ENCODE results near the gene ADAMTS18. TPM values are rescaled to one million over a fixed set of nuclear protein-coding genes. Genes with fewer than 3 reads are reported as not detected.

ADAMTS18 gene
- polyA plus RNA-seq, 1 of the 3 experiments (the other 2 are of a cell fraction): under 0.01 TPM

DNA sequence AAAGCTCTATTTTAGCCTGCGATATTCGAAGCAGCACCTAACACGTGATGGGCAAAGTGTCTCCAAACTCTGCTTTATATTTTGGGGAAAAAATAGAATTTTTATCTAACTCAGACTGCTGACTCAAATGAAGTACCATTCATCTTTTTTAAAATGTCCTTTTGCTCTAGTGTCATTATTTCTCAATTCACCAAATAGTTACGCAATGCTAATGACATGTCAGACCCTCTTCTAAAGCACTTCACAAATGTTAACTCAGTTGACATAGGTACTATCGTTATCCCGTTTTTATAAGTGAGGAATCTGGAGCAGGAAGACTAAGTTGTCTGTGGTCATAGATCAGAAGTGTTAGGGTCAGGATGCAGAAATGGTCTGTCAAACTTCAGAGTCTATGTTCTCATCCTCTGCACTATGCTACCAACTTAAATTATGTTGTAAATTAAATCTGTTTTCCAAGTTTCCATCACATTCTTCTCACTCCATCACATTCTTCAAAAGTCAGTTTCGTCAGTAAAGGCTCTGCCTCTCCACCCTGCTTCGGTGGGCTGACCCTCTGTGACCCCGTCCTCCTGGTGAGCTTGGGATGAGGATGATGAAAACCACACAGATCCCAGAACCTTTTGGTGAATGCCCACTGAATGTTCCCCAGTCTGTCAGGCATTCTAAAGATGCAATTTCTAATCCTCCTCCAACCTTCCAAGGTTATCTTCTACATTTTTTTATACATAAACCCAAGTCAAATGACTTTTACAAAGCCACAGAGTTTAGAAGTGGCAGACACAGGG, 102.8 kb downstream of the ADAMTS18 start:
- DNase-seq: no peak
- ChIA-PET POLR2A (no interaction called here), CTCF (no interaction called here)
- Histone ChIP-seq H4K20me1 (ENCODE audit: insufficient read depth) (no peaks in the 10 kb centered on the region), H3K4me1 (ENCODE audit: control insufficient read depth in 1 of 2, insufficient read depth in 2 of 2, low read depth in 1 of 2, low read length in 1 of 2) (no peaks in the 10 kb centered on the region), H3F3A (replicated peaks; ENCODE audit: insufficient read depth) (no peaks in the 10 kb centered on the region), H2AFZ (ENCODE audit: low read depth) (no peak overlapping the region), H3K9me2 (no peaks in the 10 kb centered on the region), H3K9me3 (no peaks in the 10 kb centered on the region), H3K36me3 (replicated peaks in 1 of 2; ENCODE audit: control insufficient read depth in 1 of 2, insufficient read depth in 2 of 2, low read length in 1 of 2) (no peaks in the 10 kb centered on the region), H3K4me2 (no peak overlapping the region), H3K27ac (ENCODE audit: low read depth in 2 of 2, low read length in 1 of 2) (no peak overlapping the region), H3K79me2 (ENCODE audit: insufficient read depth) (no peaks in the 10 kb centered on the region), H3K9ac (no peak overlapping the region), H3K4me3 (ENCODE audit: low read depth in 2 of 2, low read length in 1 of 2) (no peak overlapping the region), H3K27me3 (ENCODE audit: insufficient read depth) (no peaks in the 10 kb centered on the region)
- 60% methylated on average over 9 of the region's 9 CpGs for WGBS (ENCODE audit: low lambda C conversion rate)
- TF ChIP-seq FOXJ3 (CRISPR knock-in tag; IDR thresholded peaks at IDR 0.05) (no peak), NRF1 (IDR thresholded peaks at IDR 0.05; ENCODE audit: low read depth, low read length) (no peak), POLR2AphosphoS5 (IDR thresholded peaks at IDR 0.05; ENCODE audit: low read depth, low read length) (no peak), GATA2 (CRISPR knock-in tag; IDR thresholded peaks at IDR 0.05) (no peak), GABPA (IDR thresholded peaks at IDR 0.05; ENCODE audit: low read depth) (no peak), SIN3A (IDR thresholded peaks at IDR 0.05; ENCODE audit: borderline replicate concordance, low read depth, low read length) (no peak), MEF2A (IDR thresholded peaks at IDR 0.05; ENCODE audit: borderline replicate concordance, low read depth) (no peak), CHD2 (IDR thresholded peaks at IDR 0.05; ENCODE audit: low read length, partially characterized antibody) (no peak), YY1 (IDR thresholded peaks at IDR 0.05; ENCODE audit: low read depth) (no peak)

DNA sequence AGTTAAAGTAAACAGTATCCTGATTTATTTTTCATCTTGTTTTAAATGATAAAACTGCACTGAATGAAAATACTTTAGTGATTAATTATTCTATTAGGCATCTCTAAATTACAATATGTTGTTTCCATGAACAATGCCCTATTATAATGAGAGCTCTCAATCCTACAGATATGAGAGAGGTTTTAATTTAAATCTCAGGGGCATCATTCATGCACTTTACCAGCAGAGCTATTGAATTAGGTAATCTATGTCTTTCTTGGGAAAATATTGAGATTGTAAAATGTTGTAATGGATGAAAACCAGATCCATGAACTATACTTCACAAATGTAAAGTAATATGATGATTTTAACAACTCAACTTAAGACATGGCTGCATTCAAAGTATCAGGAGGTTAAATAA, 103.8 kb downstream of the ADAMTS18 start:
- DNase-seq: no peak
- H3K4me1 ChIP-seq (ENCODE audit: control insufficient read depth in 1 of 2, insufficient read depth in 2 of 2, low read depth in 1 of 2, low read length in 1 of 2): no peaks in the 10 kb centered on the region
- H4K20me1 ChIP-seq (ENCODE audit: insufficient read depth): no peaks in the 10 kb centered on the region
- no peaks in the 10 kb centered on the region for H3K9me2 ChIP-seq
- H3K9me3 ChIP-seq: no peaks in the 10 kb centered on the region
- no peak overlapping the region for H3K4me3 ChIP-seq (ENCODE audit: low read depth in 2 of 2, low read length in 1 of 2)
- POLR2A ChIA-PET: no interaction called here
- no peaks in the 10 kb centered on the region for H3K36me3 ChIP-seq (replicated peaks in 1 of 2; ENCODE audit: control insufficient read depth in 1 of 2, insufficient read depth in 2 of 2, low read length in 1 of 2)
- H2AFZ ChIP-seq (ENCODE audit: low read depth): no peak overlapping the region
- no peaks in the 10 kb centered on the region for H3F3A ChIP-seq (replicated peaks; ENCODE audit: insufficient read depth)
- H3K27me3 ChIP-seq (ENCODE audit: insufficient read depth): no peaks in the 10 kb centered on the region
- H3K4me2 ChIP-seq: no peak overlapping the region
- no peak overlapping the region for H3K9ac ChIP-seq
- H3K79me2 ChIP-seq (ENCODE audit: insufficient read depth): no peaks in the 10 kb centered on the region
- CTCF ChIA-PET: no interaction called here
- H3K27ac ChIP-seq (ENCODE audit: low read depth in 2 of 2, low read length in 1 of 2): no peak overlapping the region
- TF ChIP-seq, protein P1, sequence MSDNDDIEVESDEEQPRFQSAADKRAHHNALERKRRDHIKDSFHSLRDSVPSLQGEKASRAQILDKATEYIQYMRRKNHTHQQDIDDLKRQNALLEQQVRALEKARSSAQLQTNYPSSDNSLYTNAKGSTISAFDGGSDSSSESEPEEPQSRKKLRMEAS (IDR thresholded peaks at IDR 0.05; ENCODE audit: low read depth): no peak
- TF ChIP-seq MXI1 (IDR thresholded peaks at IDR 0.05; ENCODE audit: low read depth, low read length): no peak
- TF ChIP-seq MEF2A (IDR thresholded peaks at IDR 0.05; ENCODE audit: borderline replicate concordance, low read depth): no peak
- no peak for TF ChIP-seq NRF1 (IDR thresholded peaks at IDR 0.05; ENCODE audit: low read depth, low read length)
- no peak for TF ChIP-seq POLR2AphosphoS5 (IDR thresholded peaks at IDR 0.05; ENCODE audit: low read depth, low read length)
- TF ChIP-seq, protein P2, sequence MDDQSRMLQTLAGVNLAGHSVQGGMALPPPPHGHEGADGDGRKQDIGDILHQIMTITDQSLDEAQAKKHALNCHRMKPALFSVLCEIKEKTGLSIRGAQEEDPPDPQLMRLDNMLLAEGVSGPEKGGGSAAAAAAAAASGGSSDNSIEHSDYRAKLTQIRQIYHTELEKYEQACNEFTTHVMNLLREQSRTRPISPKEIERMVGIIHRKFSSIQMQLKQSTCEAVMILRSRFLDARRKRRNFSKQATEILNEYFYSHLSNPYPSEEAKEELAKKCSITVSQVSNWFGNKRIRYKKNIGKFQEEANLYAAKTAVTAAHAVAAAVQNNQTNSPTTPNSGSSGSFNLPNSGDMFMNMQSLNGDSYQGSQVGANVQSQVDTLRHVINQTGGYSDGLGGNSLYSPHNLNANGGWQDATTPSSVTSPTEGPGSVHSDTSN (IDR thresholded peaks at IDR 0.05): no peak
- TF ChIP-seq, protein P3, sequence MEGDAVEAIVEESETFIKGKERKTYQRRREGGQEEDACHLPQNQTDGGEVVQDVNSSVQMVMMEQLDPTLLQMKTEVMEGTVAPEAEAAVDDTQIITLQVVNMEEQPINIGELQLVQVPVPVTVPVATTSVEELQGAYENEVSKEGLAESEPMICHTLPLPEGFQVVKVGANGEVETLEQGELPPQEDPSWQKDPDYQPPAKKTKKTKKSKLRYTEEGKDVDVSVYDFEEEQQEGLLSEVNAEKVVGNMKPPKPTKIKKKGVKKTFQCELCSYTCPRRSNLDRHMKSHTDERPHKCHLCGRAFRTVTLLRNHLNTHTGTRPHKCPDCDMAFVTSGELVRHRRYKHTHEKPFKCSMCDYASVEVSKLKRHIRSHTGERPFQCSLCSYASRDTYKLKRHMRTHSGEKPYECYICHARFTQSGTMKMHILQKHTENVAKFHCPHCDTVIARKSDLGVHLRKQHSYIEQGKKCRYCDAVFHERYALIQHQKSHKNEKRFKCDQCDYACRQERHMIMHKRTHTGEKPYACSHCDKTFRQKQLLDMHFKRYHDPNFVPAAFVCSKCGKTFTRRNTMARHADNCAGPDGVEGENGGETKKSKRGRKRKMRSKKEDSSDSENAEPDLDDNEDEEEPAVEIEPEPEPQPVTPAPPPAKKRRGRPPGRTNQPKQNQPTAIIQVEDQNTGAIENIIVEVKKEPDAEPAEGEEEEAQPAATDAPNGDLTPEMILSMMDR (IDR thresholded peaks at IDR 0.05): no peak
- TF ChIP-seq, protein P4, sequence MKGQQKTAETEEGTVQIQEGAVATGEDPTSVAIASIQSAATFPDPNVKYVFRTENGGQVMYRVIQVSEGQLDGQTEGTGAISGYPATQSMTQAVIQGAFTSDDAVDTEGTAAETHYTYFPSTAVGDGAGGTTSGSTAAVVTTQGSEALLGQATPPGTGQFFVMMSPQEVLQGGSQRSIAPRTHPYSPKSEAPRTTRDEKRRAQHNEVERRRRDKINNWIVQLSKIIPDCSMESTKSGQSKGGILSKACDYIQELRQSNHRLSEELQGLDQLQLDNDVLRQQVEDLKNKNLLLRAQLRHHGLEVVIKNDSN (IDR thresholded peaks at IDR 0.05; ENCODE audit: borderline replicate concordance, low read depth): no peak
- TF ChIP-seq, protein P5, sequence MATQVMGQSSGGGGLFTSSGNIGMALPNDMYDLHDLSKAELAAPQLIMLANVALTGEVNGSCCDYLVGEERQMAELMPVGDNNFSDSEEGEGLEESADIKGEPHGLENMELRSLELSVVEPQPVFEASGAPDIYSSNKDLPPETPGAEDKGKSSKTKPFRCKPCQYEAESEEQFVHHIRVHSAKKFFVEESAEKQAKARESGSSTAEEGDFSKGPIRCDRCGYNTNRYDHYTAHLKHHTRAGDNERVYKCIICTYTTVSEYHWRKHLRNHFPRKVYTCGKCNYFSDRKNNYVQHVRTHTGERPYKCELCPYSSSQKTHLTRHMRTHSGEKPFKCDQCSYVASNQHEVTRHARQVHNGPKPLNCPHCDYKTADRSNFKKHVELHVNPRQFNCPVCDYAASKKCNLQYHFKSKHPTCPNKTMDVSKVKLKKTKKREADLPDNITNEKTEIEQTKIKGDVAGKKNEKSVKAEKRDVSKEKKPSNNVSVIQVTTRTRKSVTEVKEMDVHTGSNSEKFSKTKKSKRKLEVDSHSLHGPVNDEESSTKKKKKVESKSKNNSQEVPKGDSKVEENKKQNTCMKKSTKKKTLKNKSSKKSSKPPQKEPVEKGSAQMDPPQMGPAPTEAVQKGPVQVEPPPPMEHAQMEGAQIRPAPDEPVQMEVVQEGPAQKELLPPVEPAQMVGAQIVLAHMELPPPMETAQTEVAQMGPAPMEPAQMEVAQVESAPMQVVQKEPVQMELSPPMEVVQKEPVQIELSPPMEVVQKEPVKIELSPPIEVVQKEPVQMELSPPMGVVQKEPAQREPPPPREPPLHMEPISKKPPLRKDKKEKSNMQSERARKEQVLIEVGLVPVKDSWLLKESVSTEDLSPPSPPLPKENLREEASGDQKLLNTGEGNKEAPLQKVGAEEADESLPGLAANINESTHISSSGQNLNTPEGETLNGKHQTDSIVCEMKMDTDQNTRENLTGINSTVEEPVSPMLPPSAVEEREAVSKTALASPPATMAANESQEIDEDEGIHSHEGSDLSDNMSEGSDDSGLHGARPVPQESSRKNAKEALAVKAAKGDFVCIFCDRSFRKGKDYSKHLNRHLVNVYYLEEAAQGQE (IDR thresholded peaks at IDR 0.05; ENCODE audit: low read depth, low read length): no peak
- no peak for TF ChIP-seq ELF1 (IDR thresholded peaks at IDR 0.05)
- TF ChIP-seq, protein P6, sequence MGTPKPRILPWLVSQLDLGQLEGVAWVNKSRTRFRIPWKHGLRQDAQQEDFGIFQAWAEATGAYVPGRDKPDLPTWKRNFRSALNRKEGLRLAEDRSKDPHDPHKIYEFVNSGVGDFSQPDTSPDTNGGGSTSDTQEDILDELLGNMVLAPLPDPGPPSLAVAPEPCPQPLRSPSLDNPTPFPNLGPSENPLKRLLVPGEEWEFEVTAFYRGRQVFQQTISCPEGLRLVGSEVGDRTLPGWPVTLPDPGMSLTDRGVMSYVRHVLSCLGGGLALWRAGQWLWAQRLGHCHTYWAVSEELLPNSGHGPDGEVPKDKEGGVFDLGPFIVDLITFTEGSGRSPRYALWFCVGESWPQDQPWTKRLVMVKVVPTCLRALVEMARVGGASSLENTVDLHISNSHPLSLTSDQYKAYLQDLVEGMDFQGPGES (IDR thresholded peaks at IDR 0.05; ENCODE audit: low read depth, low read length): no peak
- TF ChIP-seq SIN3A (IDR thresholded peaks at IDR 0.05; ENCODE audit: borderline replicate concordance, low read depth, low read length): no peak
- TF ChIP-seq SMC3 (IDR thresholded peaks at IDR 0.05; ENCODE audit: low read depth, low read length): no peak
- no peak for TF ChIP-seq RCOR1 (IDR thresholded peaks at IDR 0.05; ENCODE audit: low read length)
